HCT116 (cell line): ENCODE measurements around the gene DERL3. TPM values are rescaled to one million over a fixed set of nuclear protein-coding genes. Genes with fewer than 3 reads are reported as not detected.

Experiments
- ATAC-seq: fragments of 200-7000 bp; cut with Tn5 transposase; 2 replicates; pipeline ENCODE4 v1.9.1; 2020; ENCODE audit warnings: mild to moderate bottlenecking, moderate library complexity
- BruUV-seq: library from RNA; stranded (reverse); fragments of 400-500 nt; replicated peaks from 2 replicates; lab custom pipeline; 2021; lab: Mats Ljungman, UMichigan
- CTCF ChIA-PET: fragments of 300-600 bp; sonication (Branson Sonifier 250); formaldehyde crosslinking; loops from one replicate; lab custom pipeline; 2021; ENCODE audit warnings: antibody characterized with exemption; lab: Charles Lee
- POLR2A ChIA-PET: fragments of 300-600, 350-600 bp; sonication (Branson Sonifier 250); formaldehyde crosslinking; loops from one replicate; lab custom pipeline; 2021; ENCODE audit warnings: antibody characterized with exemption; lab: Charles Lee
- RAD21 ChIA-PET, 2 experiments: fragments of 300-600 bp; sonication (Branson Sonifier 250); formaldehyde crosslinking; loops; one replicate each; lab custom pipeline; 2023; ENCODE audit warnings: low total read pairs in 2 of 2; ENCODE audit not compliant: uncharacterized antibody in 2 of 2, unreplicated experiment in 2 of 2, low non-redundant PET in 1 of 2; lab: Charles Lee
- DNase-seq: peaks from one replicate; pipeline ENCODE4 v3.0.0-alpha.2; 2010; ENCODE audit warnings: low read depth, low spot score
- H2AFZ ChIP-seq: fragments of 200-600 bp; shearing (Covaris generic), sonication (generic); 2 replicates; pipeline ENCODE4 v1.6.1; 2017; ENCODE audit warnings: low read depth, mixed run types, mixed read lengths, antibody characterized with exemption, low read length; ENCODE audit not compliant: poor library complexity, severe bottlenecking
- H3K27ac ChIP-seq: 2 replicates; pipeline ENCODE4 v1.5.1; 2012; ENCODE audit warnings: low read depth, low read length
- H3K27me3 ChIP-seq: fragments of 200-600 bp; sonication (generic); 2 replicates; pipeline ENCODE4 v1.6.1; 2016; ENCODE audit warnings: mixed run types, low read length, mixed read lengths; ENCODE audit not compliant: insufficient read depth
- H3K36me3 ChIP-seq, 2 experiments: fragments of 200-500 bp in 1 of 2; fragments of 200-600 bp in 1 of 2; sonication (Bioruptor generic) in 1 of 2; sonication (generic) in 1 of 2; 2 replicates each; pipeline versions ENCODE4 v1.5.1 to v1.6.1; 2014 to 2016; ENCODE audit warnings: low read length in 2 of 2, inconsistent platforms in 1 of 2, mixed read lengths in 1 of 2, mixed run types in 1 of 2; ENCODE audit not compliant: insufficient read depth in 2 of 2, control insufficient read depth in 1 of 2
- H3K4me1 ChIP-seq, 2 experiments: fragments of 200-600 bp in 1 of 2; sonication (generic) in 1 of 2; 2 replicates each; pipeline versions ENCODE4 v1.5.1 to v1.6.1; 2012 to 2017; ENCODE audit warnings: low read length in 2 of 2, inconsistent platforms in 1 of 2, mild to moderate bottlenecking in 1 of 2, mixed read lengths in 1 of 2, mixed run types in 1 of 2, moderate library complexity in 1 of 2; ENCODE audit not compliant: insufficient read depth in 2 of 2, control insufficient read depth in 1 of 2
- H3K4me2 ChIP-seq: fragments of 200-600 bp; sonication (generic); 2 replicates; pipeline ENCODE4 v1.6.1; 2017; ENCODE audit warnings: mixed run types, low read length, mixed read lengths
- H3K4me3 ChIP-seq, 2 experiments: fragments of 200-600 bp in 1 of 2; sonication (generic) in 1 of 2; replicated peaks in 1 of 2; 2 replicates each; pipeline ENCODE4 v1.5.1; 2011 to 2016; ENCODE audit warnings: low read length in 2 of 2, control low read depth in 1 of 2, low read depth in 1 of 2, mild to moderate bottlenecking in 1 of 2, mixed read lengths in 1 of 2, mixed run types in 1 of 2
- H3K79me2 ChIP-seq: fragments of 200-600 bp; sonication (generic); 2 replicates; pipeline ENCODE4 v1.6.1; 2017; ENCODE audit warnings: mild to moderate bottlenecking, mixed run types, low read length, moderate library complexity, mixed read lengths; ENCODE audit not compliant: insufficient read depth
- H3K9ac ChIP-seq: fragments of 200-600 bp; sonication (generic); 2 replicates; pipeline ENCODE4 v1.6.1; 2016; ENCODE audit warnings: low read length, mixed read lengths
- H3K9me2 ChIP-seq: fragments of 200-600 bp; sonication (generic), shearing (Covaris generic); 2 replicates; pipeline ENCODE4 v1.6.1; 2017; ENCODE audit warnings: mixed run types, mild to moderate bottlenecking, moderate library complexity; ENCODE audit not compliant: insufficient read depth
- H3K9me3 ChIP-seq, 2 experiments: fragments of 200-500 bp in 1 of 2; fragments of 200-600 bp in 1 of 2; sonication (Bioruptor generic) in 1 of 2; sonication (generic) in 1 of 2; 2 replicates each; pipeline ENCODE4 v1.6.1; 2014 to 2017; ENCODE audit warnings: low read length in 2 of 2, mixed read lengths in 2 of 2, inconsistent platforms in 1 of 2, low read depth in 1 of 2, mild to moderate bottlenecking in 1 of 2, mixed run types in 1 of 2, moderate library complexity in 1 of 2; ENCODE audit not compliant: control insufficient read depth in 1 of 2, insufficient read depth in 1 of 2
- H4K20me1 ChIP-seq: fragments of 200-600 bp; sonication (generic), shearing (Covaris generic); 2 replicates; pipeline ENCODE4 v1.6.1; 2017; ENCODE audit warnings: mixed run types, mild to moderate bottlenecking, moderate library complexity; ENCODE audit not compliant: insufficient read depth
- CBX3 ChIP-seq: IDR thresholded peaks from 2 replicates; pipeline ENCODE4 v1.6.1; 2012; ENCODE audit warnings: low read depth
- EGR1 ChIP-seq: IDR thresholded peaks from 2 replicates; pipeline ENCODE4 v1.6.1; 2012; ENCODE audit warnings: low read depth
- ELF1 ChIP-seq: IDR thresholded peaks from 2 replicates; pipeline ENCODE4 v1.6.1; 2012; ENCODE audit warnings: low read depth, borderline replicate concordance
- POLR2A ChIP-seq: IDR thresholded peaks from 2 replicates; pipeline ENCODE4 v1.7.0; 2011; ENCODE audit warnings: borderline replicate concordance; ENCODE audit not compliant: insufficient read depth, insufficient read length; ENCODE audit errors: extremely low read depth
- SP1 ChIP-seq: IDR thresholded peaks from 2 replicates; pipeline ENCODE4 v1.6.1; 2012; ENCODE audit warnings: low read depth
- ZFX ChIP-seq: fragments of 450-650 bp; IDR thresholded peaks from 2 replicates; pipeline ENCODE4 v1.6.1; 2017
- intact Hi-C: fragments of 100-400 bp; cut with micrococcal nuclease; formaldehyde crosslinking; loops from 2 replicates; pipeline ENCODE4 v1.10.0; 2022
- total RNA-seq: library from RNA; stranded (reverse); gene quantifications from one replicate; pipeline ENCODE4 v1.2.1, GENCODE V29; 2021; ENCODE audit not compliant: unreplicated experiment

Gene DERL3
- total RNA-seq, 1 experiment from 2014 or later = not detected

- BruUV-seq = TSS peak; percentile 62
- TF ChIP-seq ELF1 (no peak), POLR2A (no peak), ZFX (no peak), CBX3 (no peak)
- TF ChIP-seq, all 23 proteins: peak for 0
- H2AFZ ChIP-seq = no peak overlapping the region
- 0 out of 4 replicates have a peak, but pooled peaks cover 0 to 5% of the 10 kb centered on the region in 2 experiments for H3K36me3 ChIP-seq
- no peak for DNase-seq
- intact Hi-C loops = no loop called here
- H3K4me1 ChIP-seq = peaks cover 14 to 25% of the 10 kb centered on the region in 2 experiments; a peak in 3 of 4 replicates
- H3K9ac ChIP-seq = peak overlapping the region; percentile 98
- H3K9me3 ChIP-seq = no peaks in the 10 kb centered on the region
- peaks cover 8% of the 10 kb centered on the region; the same call in 1 of the 2 replicates for H4K20me1 ChIP-seq
- H3K27me3 ChIP-seq = no peaks in the 10 kb centered on the region
- H3K9me2 ChIP-seq = no peaks in the 10 kb centered on the region
- no peak for ATAC-seq
- H3K79me2 ChIP-seq = peaks cover 56% of the 10 kb centered on the region
- RAD21 ChIA-PET = no interaction called here
- peak overlapping the region; percentile 98 for H3K27ac ChIP-seq
- H3K4me3 ChIP-seq = peak overlapping the region; percentile 77 to 89
- POLR2A ChIA-PET = interaction anchor here (2.6 kb wide), 1 partner anchor 17 kb away, joined by 8 read pairs; no protein-coding TSS in a partner anchor
- peak overlapping the region; percentile 92 for H3K4me2 ChIP-seq
- CTCF ChIA-PET = no interaction called here
These were observed 50.9 kb downstream of the DERL3 start for GRCh38 chr22:23787910-23788309.

- ChIA-PET POLR2A (interaction anchor here (2.6 kb wide), 1 partner anchor 16 kb away, joined by 22 read pairs; the partner anchor contains the start of gene MMP11), CTCF (no interaction called here), RAD21 (no interaction called here)
- H3K4me1 ChIP-seq = peaks cover 14 to 25% of the 10 kb centered on the region in 2 experiments; a peak in 3 of 4 replicates
- H3K9me2 ChIP-seq = no peaks in the 10 kb centered on the region
- H3K27me3 ChIP-seq = no peaks in the 10 kb centered on the region
- no peak overlapping the region for H2AFZ ChIP-seq
- peak; percentile 43 for ATAC-seq
- peak overlapping the region; percentile 98 for H3K27ac ChIP-seq
- peaks cover 52% of the 10 kb centered on the region for H3K79me2 ChIP-seq
- peak overlapping the region; percentile 77 to 89 for H3K4me3 ChIP-seq
- no TSS peak for BruUV-seq
- DNase-seq = no peak
- H3K36me3 ChIP-seq = 0 out of 4 replicates have a peak, but pooled peaks cover 0 to 5% of the 10 kb centered on the region in 2 experiments
- H3K4me2 ChIP-seq = peak overlapping the region; percentile 92
- H3K9me3 ChIP-seq = no peaks in the 10 kb centered on the region
- intact Hi-C loops = no loop called here
- H3K9ac ChIP-seq = peak overlapping the region; percentile 98
- no peak for TF ChIP-seq EGR1
- peak; percentile 50; the same call in 1 of the 2 replicates for TF ChIP-seq SP1
- H4K20me1 ChIP-seq = peaks cover 8% of the 10 kb centered on the region; the same call in 1 of the 2 replicates
These were observed 51.3 kb downstream of the DERL3 start for GRCh38 chr22:23787600-23787896.
